ENCODE results near the gene PCDHGA10.
A peak's percentile ranks its signal among the peaks of the same experiment; 100 is the strongest.
"Not testable (repeated sequence)": the region's sequence is repeated elsewhere in the genome, so short reads cannot be mapped to it uniquely, and the experiment has no call there.

Gene PCDHGA10

DNA sequence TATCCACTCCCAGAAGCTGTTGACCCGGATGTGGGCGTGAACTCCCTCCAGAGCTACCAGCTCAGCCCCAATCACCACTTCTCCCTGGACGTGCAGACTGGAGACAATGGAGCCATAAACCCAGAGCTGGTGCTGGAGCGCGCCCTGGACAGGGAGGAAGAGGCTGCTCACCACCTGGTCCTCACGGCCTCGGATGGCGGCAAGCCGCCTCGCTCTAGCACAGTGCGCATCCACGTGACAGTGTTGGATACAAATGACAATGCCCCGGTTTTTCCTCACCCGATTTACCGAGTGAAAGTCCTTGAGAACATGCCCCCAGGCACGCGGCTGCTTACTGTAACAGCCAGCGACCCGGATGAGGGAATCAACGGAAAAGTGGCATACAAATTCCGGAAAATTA is 19.5 kb upstream of the PCDHGA10 start:
- DNase-seq, result no peak

- not testable (repeated sequence) for DNase-seq
Observed at GRCh38 chr5:141394401-141395187, 18.2 kb upstream of the PCDHGA10 start.

- DNase-seq, result peak; percentile 56
Observed at GRCh38 chr5:141397756-141398551, 14.8 kb upstream of the PCDHGA10 start, which contains the start of gene PCDHGB5. Gene PCDHGB5, plus strand, starts transcription at chr5:141397947. Its CDS starts 181 bp downstream, at chr5:141398128.

GRCh38 chr5:141398608-141399007 is 14.2 kb upstream of the PCDHGA10 start:
- no peak for DNase-seq

- DNase-seq, result no peak
Observed at GRCh38 chr5:141399555-141400258, 13.1 kb upstream of the PCDHGA10 start.

GRCh38 chr5:141402553-141403243 is 10.1 kb upstream of the PCDHGA10 start, which contains the start of gene PCDHGA9:
Gene PCDHGA9, plus strand, starts transcription at chr5:141402778. Its CDS starts 175 bp downstream, at chr5:141402953.
- DNase-seq, result peak; percentile 53

GRCh38 chr5:141403387-141403786 is 9.4 kb upstream of the PCDHGA10 start:
- DNase-seq, result no peak

DNA sequence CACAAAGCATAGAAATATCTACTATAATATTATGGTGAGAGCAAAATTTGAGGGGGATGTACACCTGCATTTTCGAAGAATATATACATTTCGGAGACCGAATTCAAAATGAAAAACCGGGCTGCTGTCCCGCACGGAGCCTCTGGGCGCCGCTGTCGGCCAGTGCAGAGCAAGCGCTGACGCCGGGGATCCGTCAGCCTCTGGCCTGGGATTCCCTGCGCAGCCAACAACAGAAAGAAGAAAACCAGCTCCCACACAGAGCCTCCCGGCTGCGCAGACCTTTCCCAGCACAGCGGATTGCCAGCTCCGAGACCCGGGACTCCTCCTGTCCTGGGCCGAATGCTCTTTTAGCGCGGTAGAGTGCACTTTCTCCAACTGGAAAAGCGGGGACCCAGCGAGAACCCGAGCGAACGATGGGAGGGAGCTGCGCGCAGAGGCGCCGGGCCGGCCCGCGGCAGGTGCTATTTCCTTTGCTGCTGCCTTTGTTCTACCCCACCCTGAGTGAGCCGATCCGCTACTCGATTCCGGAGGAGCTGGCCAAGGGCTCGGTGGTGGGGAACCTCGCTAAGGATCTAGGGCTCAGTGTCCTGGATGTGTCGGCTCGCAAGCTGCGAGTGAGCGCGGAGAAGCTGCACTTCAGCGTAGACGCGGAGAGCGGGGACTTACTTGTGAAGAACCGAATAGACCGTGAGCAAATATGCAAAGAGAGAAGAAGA is 4.8 kb upstream of the PCDHGA10 start, which contains the start of gene PCDHGB6:
PCDHGB6 (plus strand) TSS at position 232 of the 716 bp plus-strand sequence; CDS start at position 414, 182 bp downstream.
- DNase-seq, result peak; percentile 21

GRCh38 chr5:141409598-141410306 is 3.0 kb upstream of the PCDHGA10 start:
- DNase-seq, result no peak

DNA sequence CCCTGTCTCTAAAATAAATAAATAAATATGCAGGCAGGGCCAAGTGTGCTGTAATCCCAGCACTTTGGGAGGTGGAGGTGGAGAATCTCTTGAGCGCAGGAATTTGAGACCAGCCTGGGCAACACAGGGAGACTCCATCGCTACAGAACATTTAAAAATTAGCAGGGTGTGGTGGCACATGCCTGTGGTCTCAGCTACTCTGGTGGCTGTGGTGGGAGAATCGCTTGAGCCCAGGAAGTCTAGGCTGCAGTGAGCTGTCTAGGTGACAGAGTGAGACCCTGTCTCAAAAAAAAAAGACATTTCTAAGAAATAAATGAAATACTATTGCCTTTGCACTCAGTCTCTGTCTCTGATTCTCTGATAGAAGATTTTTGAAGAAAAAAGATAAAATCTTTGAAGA is 1.2 kb upstream of the PCDHGA10 start:
- no peak for DNase-seq

- DNase-seq, result no peak
Observed at GRCh38 chr5:141413540-141414069, 818 bp downstream of the PCDHGA10 start.

DNA sequence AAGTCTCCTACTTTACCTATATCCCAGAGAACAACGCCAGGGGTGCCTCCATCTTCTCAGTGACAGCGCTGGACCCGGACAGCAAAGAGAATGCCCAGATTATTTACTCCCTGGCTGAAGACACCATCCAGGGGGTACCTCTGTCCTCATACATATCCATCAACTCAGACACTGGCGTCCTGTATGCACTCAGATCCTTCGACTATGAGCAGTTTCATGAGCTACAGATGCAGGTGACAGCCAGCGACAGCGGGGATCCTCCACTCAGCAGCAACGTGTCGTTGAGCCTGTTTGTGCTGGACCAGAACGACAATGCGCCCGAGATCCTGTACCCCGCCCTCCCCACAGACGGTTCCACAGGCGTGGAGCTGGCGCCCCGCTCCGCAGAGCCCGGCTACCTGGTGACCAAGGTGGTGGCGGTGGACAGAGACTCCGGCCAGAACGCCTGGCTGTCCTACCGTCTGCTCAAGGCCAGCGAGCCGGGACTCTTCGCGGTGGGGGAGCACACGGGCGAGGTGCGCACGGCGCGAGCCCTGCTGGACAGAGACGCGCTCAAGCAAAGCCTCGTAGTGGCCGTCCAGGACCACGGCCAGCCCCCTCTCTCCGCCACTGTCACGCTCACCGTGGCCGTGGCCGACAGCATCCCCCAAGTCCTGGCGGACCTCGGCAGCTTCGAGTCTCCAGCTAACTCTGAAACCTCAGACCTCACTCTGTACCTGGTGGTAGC is 1.9 kb downstream of the PCDHGA10 start:
- not testable (repeated sequence) for DNase-seq

DNA sequence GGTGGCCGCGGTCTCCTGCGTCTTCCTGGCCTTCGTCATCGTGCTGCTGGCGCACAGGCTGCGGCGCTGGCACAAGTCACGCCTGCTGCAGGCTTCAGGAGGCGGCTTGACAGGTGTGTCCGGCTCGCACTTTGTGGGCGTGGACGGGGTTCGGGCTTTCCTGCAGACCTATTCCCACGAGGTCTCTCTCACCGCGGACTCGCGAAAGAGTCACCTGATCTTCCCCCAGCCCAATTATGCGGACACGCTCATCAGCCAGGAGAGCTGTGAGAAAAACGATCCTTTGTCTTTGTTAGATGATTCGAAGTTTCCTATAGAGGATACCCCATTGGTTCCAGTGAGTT is 2.5 kb downstream of the PCDHGA10 start:
- not testable (repeated sequence) for DNase-seq

DNA sequence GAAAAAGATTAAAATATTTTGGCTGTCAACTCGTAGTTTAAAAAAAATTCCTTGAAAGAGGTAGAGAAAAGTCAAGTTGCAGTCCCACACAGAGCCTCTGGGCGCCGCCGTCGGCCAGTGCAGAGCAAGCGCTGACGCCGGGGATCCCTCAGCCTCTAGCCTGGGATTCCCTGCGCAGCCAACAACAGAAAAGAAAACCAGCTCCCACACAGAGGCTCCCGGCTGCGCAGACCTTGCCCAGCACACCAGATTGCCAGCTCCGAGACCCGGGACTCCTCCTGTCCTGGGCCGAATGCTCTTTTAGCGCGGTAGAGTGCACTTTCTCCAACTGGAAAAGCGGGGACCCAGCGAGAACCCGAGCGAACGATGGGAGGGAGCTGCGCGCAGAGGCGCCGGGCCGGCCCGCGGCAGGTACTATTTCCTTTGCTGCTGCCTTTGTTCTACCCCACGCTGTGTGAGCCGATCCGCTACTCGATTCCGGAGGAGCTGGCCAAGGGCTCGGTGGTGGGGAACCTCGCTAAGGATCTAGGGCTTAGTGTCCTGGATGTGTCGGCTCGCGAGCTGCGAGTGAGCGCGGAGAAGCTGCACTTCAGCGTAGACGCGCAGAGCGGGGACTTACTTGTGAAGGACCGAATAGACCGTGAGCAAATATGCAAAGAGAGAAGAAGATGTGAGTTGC is 4.8 kb downstream of the PCDHGA10 start, which contains the start of gene PCDHGB7:
PCDHGB7 (plus strand) TSS at position 184 of the 679 bp plus-strand sequence; CDS start at position 367, 183 bp downstream.
- DNase-seq, result peak; percentile 55

DNA sequence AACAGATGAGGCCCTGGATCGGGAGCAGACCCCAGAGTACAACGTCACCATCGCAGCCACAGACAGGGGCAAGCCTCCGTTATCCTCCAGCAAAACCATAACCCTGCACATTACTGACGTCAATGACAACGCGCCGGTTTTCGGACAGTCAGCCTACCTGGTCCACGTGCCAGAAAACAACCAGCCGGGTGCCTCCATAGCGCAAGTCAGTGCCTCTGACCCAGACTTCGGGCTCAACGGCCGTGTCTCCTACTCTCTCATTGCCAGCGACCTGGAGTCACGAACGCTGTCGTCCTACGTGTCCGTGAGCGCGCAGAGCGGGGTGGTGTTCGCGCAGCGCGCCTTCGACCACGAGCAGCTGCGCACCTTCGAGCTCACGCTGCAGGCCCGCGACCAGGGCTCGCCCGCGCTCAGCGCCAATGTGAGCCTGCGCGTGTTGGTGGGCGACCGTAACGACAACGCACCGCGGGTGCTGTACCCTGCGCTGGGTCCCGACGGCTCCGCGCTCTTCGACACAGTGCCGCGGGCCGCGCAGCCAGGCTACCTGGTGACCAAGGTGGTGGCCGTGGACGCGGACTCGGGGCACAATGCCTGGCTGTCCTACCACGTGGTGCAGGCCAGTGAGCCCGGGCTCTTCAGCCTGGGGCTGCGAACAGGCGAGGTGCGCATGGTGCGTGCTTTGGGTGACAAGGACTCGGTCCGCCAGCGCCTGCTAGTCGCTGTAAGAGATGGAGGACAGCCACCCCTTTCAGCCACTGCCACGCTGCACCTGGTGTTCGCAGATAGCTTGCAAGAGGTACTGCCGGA is 6.5 kb downstream of the PCDHGA10 start:
- no peak for DNase-seq

- DNase-seq, result peak; percentile 26
Observed at GRCh38 chr5:141420855-141421488, 8.2 kb downstream of the PCDHGA10 start, which contains the start of gene PCDHGA11. Gene PCDHGA11, plus strand, starts transcription at chr5:141421051. Its CDS starts 177 bp downstream, at chr5:141421228.

GRCh38 chr5:141421489-141421855 is 8.7 kb downstream of the PCDHGA10 start:
- DNase-seq, result no peak

Measured in RPMI8226 (cell line).